B cell (primary cell): ENCODE data around the gene TMEM170B. TPM values are rescaled to one million over a fixed set of nuclear protein-coding genes. Genes with fewer than 3 reads are reported as not detected.
"Not testable (repeated sequence)": the region's sequence is repeated elsewhere in the genome, so short reads cannot be mapped to it uniquely, and the experiment has no call there.

Experiments
- ATAC-seq: fragments of 200-7000 bp; cut with Tn5 transposase; one replicate; pipeline ENCODE4 v1.10.0; 2021; ENCODE audit warnings: low read depth, mild to moderate bottlenecking, moderate number of reproducible peaks, moderate library complexity
- CTCF ChIA-PET: fragments of 350-600 bp; sonication (Branson Sonifier 250); formaldehyde crosslinking; loops from one replicate; lab custom pipeline; 2021; ENCODE audit warnings: antibody characterized with exemption, inconsistent platforms; lab: Charles Lee
- POLR2A ChIA-PET: fragments of 350-600 bp; sonication (Branson Sonifier 250); formaldehyde crosslinking; loops from one replicate; lab custom pipeline; 2021; ENCODE audit warnings: antibody characterized with exemption; lab: Charles Lee
- DNase-seq: peaks from one replicate; pipeline ENCODE4 v3.0.0; 2013
- H2AFZ ChIP-seq: 2 replicates; pipeline ENCODE4 v1.6.1; 2012; ENCODE audit warnings: mild to moderate bottlenecking, low read depth, low read length; ENCODE audit not compliant: insufficient read depth, poor library complexity, severe bottlenecking
- H3K27ac ChIP-seq, 2 donors: 1 replicate in 1 of 2; 2 replicates in 1 of 2; pipeline ENCODE4 v1.5.1; 2012 to 2013; ENCODE audit warnings: low read length in 2 of 2, mild to moderate bottlenecking in 2 of 2, moderate library complexity in 1 of 2
- H3K27me3 ChIP-seq, 4 experiments: fragments of 200-600 bp in 1 of 4; sonication (generic) in 1 of 4; replicated peaks in 1 of 4; 1 replicate in 2 of 4; 2 replicates in 2 of 4; pipeline versions ENCODE4 v1.6.1 to v1.7.0; 2013 to 2016; ENCODE audit warnings: low read length in 3 of 4, mild to moderate bottlenecking in 2 of 4, mixed read lengths in 1 of 4, moderate library complexity in 1 of 4; ENCODE audit not compliant: insufficient read depth in 4 of 4, control insufficient read depth in 3 of 4; ENCODE audit errors: control extremely low read depth in 1 of 4
- H3K36me3 ChIP-seq, 2 experiments: replicated peaks in 1 of 2; 1 replicate in 1 of 2; 2 replicates in 1 of 2; pipeline versions ENCODE4 v1.6.1 to v1.7.1; 2013; ENCODE audit warnings: low read length in 1 of 2; ENCODE audit not compliant: insufficient read depth in 2 of 2, control insufficient read depth in 1 of 2; ENCODE audit errors: control extremely low read depth in 1 of 2, extremely low read depth in 1 of 2
- H3K4me1 ChIP-seq, 2 donors: fragments of 200-600 bp in 1 of 2; sonication (generic) in 1 of 2; 1 replicate in 1 of 2; 2 replicates in 1 of 2; pipeline versions ENCODE4 v1.5.1 to v1.6.1; 2013 to 2017; ENCODE audit warnings: low read length in 2 of 2; ENCODE audit not compliant: control insufficient read depth in 2 of 2, insufficient read depth in 2 of 2
- H3K4me2 ChIP-seq: replicated peaks from 2 replicates; pipeline ENCODE3; 2012; ENCODE audit warnings: mild to moderate bottlenecking, low read depth, low read length; ENCODE audit not compliant: poor library complexity, severe bottlenecking
- H3K4me3 ChIP-seq, 5 experiments: fragments of 200-600 bp in 1 of 5; sonication (generic) in 1 of 5; 1 replicate in 3 of 5; 2 replicates in 2 of 5; pipeline versions ENCODE4 v1.5.1 to v1.7.0; 2011 to 2016; ENCODE audit warnings: low read length in 4 of 5, mild to moderate bottlenecking in 4 of 5, low read depth in 2 of 5, control low read depth in 1 of 5, moderate library complexity in 1 of 5; ENCODE audit not compliant: insufficient read depth in 1 of 5; ENCODE audit errors: control extremely low read depth in 1 of 5, extremely low read depth in 1 of 5
- H3K79me2 ChIP-seq: fragments of 200-600 bp; sonication (generic); one replicate; pipeline ENCODE4 v1.6.0; 2016; ENCODE audit warnings: low read length; ENCODE audit not compliant: control insufficient read depth, insufficient read depth
- H3K9ac ChIP-seq: fragments of 200-600 bp; sonication (generic); 2 replicates; pipeline ENCODE4 v1.6.1; 2017; ENCODE audit warnings: mild to moderate bottlenecking, low read length, moderate library complexity
- H3K9me3 ChIP-seq, 3 donors: one replicate each; pipeline versions ENCODE4 v1.6.1 to v1.7.1; 2013; ENCODE audit warnings: low read length in 2 of 3; ENCODE audit not compliant: control insufficient read depth in 2 of 3, insufficient read depth in 1 of 3; ENCODE audit errors: control extremely low read depth in 1 of 3
- H4K20me1 ChIP-seq: 2 replicates; pipeline ENCODE4 v1.6.0; 2012; ENCODE audit warnings: mild to moderate bottlenecking, low read length; ENCODE audit not compliant: insufficient read depth, control insufficient read depth, poor library complexity, severe bottlenecking
- H3K27ac Mint-ChIP-seq: one replicate; pipeline ENCODE4 v1.8.0; 2021; ENCODE audit warnings: mixed read lengths
- H3K27me3 Mint-ChIP-seq: one replicate; pipeline ENCODE4 v1.8.0; 2021; ENCODE audit warnings: mixed read lengths
- H3K4me1 Mint-ChIP-seq: one replicate; pipeline ENCODE4 v1.8.0; 2021; ENCODE audit warnings: mixed read lengths
- H3K4me3 Mint-ChIP-seq: one replicate; pipeline ENCODE4 v1.8.0; 2021; ENCODE audit warnings: mixed read lengths
- H3K9me3 Mint-ChIP-seq: one replicate; pipeline ENCODE4 v1.8.0; 2022; ENCODE audit warnings: mixed read lengths; ENCODE audit not compliant: insufficient read depth
- EZH2 ChIP-seq: IDR thresholded peaks from 2 replicates; pipeline ENCODE4 v1.6.1; 2012; ENCODE audit warnings: borderline replicate concordance, low read depth, mild to moderate bottlenecking, moderate library complexity, low read length; ENCODE audit not compliant: insufficient read depth, poor library complexity, severe bottlenecking
- WGBS: methylation state at CpG from one replicate; pipeline ENCODE4 v1.1.5; 2013; ENCODE audit warnings: missing lambda C conversion rate; ENCODE audit not compliant: insufficient coverage; 5-methylcytosine and 5-hydroxymethylcytosine counted together
- intact Hi-C: fragments of 100-400 bp; cut with micrococcal nuclease; formaldehyde crosslinking; loops from one replicate; pipeline ENCODE4 v1.10.0; 2022
- polyA plus RNA-seq: library from polyadenylated mRNA; depleted of rRNA; stranded (reverse); fragments of >200 nt; gene quantifications from 2 replicates; pipeline ENCODE4 v1.2.3, GENCODE V29; 2012
- total RNA-seq, 2 donors: library from RNA; stranded (reverse); fragments of 120-200 nt in 1 of 2; gene quantifications; 1 replicate in 1 of 2; 2 replicates in 1 of 2; pipeline versions ENCODE4 v1.2.3 to v1.2.4, GENCODE V29; 2013 to 2022
- TF ChIP-seq, protein P1 (sequence below): fragments of 200-600 bp; IDR thresholded peaks from one replicate; pipeline ENCODE4 v1.8.0; 2022; ENCODE audit warnings: antibody characterized with exemption, mild to moderate bottlenecking

The TMEM170B gene
- total and polyA plus RNA-seq, 2 donors (not counting 1 experiment from before 2014, with no cell fraction given): 0.64 to 3.4 TPM

DNA sequence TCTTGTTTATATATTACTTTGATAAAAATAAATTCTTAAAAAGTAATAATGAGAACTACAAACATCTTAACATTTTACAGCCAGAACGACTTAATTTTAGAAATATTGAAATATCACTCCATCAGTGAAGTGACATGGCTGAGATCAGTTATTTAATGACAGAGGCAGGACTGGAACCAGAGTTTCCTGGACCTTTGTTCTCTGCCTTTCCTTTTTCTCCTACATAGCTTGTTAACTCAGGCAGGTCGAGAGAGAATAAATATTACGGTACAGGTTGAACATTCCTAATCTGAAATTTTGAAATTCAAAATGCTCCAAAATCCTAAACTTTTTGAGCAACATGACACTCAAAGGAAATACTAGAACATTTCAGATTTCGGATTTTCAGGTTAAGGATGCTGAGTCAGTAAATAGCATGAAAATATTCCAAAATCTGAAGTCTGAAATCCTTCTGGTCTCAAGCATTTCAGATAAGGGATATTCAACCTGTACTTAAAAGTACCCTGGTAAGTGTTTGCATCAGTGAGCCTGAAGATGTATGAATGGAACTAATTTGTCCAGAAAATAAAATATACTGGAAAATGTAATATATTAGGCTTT is 6.5 kb downstream of the TMEM170B start:
- ATAC-seq: no peak
- H3K4me2 ChIP-seq: no peak overlapping the region
- Mint-ChIP-seq H3K4me3 (no peak overlapping the region), H3K4me1 (peaks cover 7% of the 10 kb centered on the region), H3K27ac (no peak overlapping the region), H3K9me3 (no peaks in the 10 kb centered on the region), H3K27me3 (no peaks in the 10 kb centered on the region)
- H3K36me3 ChIP-seq: no peaks in the 10 kb centered on the region
- no peak for DNase-seq
- TF ChIP-seq, protein P1, sequence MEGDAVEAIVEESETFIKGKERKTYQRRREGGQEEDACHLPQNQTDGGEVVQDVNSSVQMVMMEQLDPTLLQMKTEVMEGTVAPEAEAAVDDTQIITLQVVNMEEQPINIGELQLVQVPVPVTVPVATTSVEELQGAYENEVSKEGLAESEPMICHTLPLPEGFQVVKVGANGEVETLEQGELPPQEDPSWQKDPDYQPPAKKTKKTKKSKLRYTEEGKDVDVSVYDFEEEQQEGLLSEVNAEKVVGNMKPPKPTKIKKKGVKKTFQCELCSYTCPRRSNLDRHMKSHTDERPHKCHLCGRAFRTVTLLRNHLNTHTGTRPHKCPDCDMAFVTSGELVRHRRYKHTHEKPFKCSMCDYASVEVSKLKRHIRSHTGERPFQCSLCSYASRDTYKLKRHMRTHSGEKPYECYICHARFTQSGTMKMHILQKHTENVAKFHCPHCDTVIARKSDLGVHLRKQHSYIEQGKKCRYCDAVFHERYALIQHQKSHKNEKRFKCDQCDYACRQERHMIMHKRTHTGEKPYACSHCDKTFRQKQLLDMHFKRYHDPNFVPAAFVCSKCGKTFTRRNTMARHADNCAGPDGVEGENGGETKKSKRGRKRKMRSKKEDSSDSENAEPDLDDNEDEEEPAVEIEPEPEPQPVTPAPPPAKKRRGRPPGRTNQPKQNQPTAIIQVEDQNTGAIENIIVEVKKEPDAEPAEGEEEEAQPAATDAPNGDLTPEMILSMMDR: no peak
- TF ChIP-seq EZH2: no peak
- CTCF ChIA-PET: interaction anchor here (1.7 kb wide), 1 partner anchor 47 kb away, joined by 3 read pairs; no protein-coding TSS in a partner anchor
- POLR2A ChIA-PET: no interaction called here
- no peak overlapping the region for H3K27ac ChIP-seq
- H3K4me3 ChIP-seq: no peak overlapping the region
- no peaks in the 10 kb centered on the region for H3K27me3 ChIP-seq
- no CpG with 5 or more reads among the region's 4 CpGs for WGBS
- H3K9me3 ChIP-seq: no peaks in the 10 kb centered on the region
- H3K4me1 ChIP-seq: no peaks in the 10 kb centered on the region
- intact Hi-C loops: no loop called here
- H3K9ac ChIP-seq: no peak overlapping the region
- H4K20me1 ChIP-seq: no peaks in the 10 kb centered on the region
- H2AFZ ChIP-seq: no peak overlapping the region
- H3K79me2 ChIP-seq: no peaks in the 10 kb centered on the region

DNA sequence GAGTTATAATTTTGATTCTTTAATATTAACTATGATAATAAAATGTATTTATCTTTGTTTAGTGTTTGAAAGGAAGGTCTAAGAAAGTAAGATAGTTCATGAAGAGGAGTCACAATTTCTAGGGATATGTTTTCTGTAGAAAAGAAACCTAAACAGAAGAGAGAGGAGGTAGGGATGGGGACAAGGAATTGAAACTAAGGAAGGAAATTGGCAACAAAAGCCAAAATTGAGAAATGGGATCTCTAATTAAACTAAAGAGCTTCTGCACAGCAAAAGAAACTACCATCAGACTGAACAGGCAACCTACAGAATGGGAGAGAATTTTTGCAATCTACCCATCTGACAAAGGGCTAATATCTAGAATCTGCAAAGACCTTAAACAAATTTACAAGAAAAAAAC is 10.3 kb downstream of the TMEM170B start:
- H3K27ac ChIP-seq, H3K36me3 ChIP-seq, POLR2A ChIA-PET, H3K4me3 ChIP-seq, H2AFZ ChIP-seq, H3K27me3 Mint-ChIP-seq, CTCF ChIA-PET, H3K4me2 ChIP-seq, H3K9me3 ChIP-seq, H3K4me1 ChIP-seq, H3K79me2 ChIP-seq, H3K9ac ChIP-seq, H3K4me3 Mint-ChIP-seq, H4K20me1 ChIP-seq, H3K4me1 Mint-ChIP-seq, H3K27ac Mint-ChIP-seq, ATAC-seq, H3K27me3 ChIP-seq, DNase-seq, intact Hi-C loops, H3K9me3 Mint-ChIP-seq: not testable (repeated sequence)

DNA sequence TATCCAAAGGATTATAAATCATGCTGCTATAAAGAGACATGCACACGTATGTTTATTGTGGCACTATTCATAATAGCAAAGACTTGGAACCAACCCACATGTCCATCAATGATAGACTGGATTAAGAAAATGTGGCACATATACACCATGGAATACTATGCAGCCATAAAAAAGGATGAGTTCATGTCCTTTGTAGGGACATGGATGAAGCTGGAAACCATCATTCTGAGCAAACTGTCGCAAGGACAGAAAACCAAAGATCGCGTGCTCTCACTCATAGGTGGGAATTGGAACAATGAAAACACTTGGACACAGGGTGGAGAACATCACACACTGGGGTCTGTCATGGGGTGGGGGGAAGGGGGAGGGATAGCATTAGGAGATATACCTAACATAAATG is 11.0 kb downstream of the TMEM170B start:
- H3K9me3 ChIP-seq, H3K4me3 Mint-ChIP-seq, H3K79me2 ChIP-seq, H3K9ac ChIP-seq, H3K27me3 ChIP-seq, H2AFZ ChIP-seq, H3K4me1 ChIP-seq, H3K27me3 Mint-ChIP-seq, intact Hi-C loops, ATAC-seq, H3K27ac ChIP-seq, H3K4me3 ChIP-seq, H4K20me1 ChIP-seq, H3K4me1 Mint-ChIP-seq, DNase-seq, H3K27ac Mint-ChIP-seq, H3K36me3 ChIP-seq, H3K4me2 ChIP-seq, CTCF ChIA-PET, H3K9me3 Mint-ChIP-seq: not testable (repeated sequence)
- no CpG with 5 or more reads among the region's 4 CpGs for whole genome bisulfite sequencing
- POLR2A ChIA-PET: interaction anchor here (0.7 kb wide), 1 partner anchor 90 kb away, joined by 6 read pairs; no protein-coding TSS in a partner anchor
